Fibroblast of gingiva (primary cell): ENCODE data around the gene DNASE1L2.
A peak's percentile ranks its signal among the peaks of the same experiment; 100 is the strongest.
"Not testable (repeated sequence)": the region's sequence is repeated elsewhere in the genome, so short reads cannot be mapped to it uniquely, and the experiment has no call there.

Experiments used
- DNase-seq: peaks from one replicate; pipeline ENCODE4 v3.0.0-alpha.2; 2011; ENCODE audit warnings: low read depth

DNASE1L2 gene

DNA sequence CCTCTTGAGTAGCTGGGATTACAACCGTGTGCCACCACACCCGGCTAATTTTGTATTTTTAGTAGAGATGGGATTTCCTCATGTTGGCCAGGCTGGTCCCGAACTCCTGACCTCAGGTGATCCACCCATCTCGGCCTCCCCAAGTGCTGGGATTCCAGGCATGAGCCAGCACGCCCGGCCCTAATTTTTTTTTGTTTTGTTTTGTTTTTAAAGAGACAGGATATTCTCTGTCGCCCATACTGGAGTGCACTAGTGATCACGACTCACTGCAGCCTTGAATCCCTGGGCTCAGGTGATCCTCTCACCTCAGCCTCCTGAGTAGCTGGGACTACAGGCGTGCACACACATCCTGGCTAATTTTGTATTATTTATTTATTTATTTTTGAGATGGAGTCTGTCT lies 4.1 kb downstream of the DNASE1L2 start:
- not testable (repeated sequence) for DNase-seq

GRCh38 chr16:2242598-2242997 lies 6.4 kb downstream of the DNASE1L2 start:
- no peak for DNase-seq

DNA sequence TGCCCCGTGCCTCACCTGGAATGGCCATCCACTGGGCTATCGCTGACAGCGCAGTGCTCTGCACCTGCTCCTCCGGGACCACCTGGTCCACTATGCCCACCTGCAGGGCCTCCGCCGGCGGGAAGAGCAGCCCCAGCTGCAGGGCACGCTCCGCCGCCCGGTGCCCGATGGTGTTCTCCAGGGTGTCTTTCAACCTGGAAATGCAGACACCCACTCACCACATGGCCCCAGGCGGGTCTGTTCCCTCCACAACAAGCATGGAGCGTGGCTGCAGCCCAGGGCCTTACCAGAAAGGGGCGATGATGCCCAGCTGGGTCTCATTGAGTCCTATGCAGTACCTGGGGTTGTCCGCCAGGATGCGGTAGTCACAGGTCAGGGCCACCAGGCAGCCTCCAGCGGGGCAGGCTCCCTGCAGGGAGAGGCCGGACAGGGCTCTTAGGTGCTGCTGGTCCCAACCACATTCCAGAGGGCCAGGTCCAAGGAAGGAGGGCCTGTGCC lies 6.8 kb downstream of the DNASE1L2 start:
- no peak for DNase-seq

DNA sequence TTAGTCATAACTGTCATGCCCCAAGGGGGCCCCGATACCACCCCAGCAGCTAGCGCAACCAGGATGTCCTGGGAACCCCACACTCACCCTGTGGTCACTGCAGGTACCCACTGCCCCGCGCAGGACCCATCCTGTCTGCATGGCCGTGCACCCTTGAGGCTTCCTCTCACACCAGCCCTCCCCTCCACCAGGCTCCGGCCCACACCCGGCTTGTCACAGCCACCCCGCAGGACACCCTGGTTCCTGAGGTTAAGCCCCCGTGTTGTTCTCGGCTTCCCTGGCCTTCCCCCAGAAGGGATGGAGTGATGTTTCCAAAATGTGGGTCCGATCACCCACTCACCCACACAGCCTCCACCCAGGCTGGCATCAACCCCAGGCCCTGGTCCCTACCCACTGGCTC lies 7.5 kb downstream of the DNASE1L2 start:
- no peak for DNase-seq

DNA sequence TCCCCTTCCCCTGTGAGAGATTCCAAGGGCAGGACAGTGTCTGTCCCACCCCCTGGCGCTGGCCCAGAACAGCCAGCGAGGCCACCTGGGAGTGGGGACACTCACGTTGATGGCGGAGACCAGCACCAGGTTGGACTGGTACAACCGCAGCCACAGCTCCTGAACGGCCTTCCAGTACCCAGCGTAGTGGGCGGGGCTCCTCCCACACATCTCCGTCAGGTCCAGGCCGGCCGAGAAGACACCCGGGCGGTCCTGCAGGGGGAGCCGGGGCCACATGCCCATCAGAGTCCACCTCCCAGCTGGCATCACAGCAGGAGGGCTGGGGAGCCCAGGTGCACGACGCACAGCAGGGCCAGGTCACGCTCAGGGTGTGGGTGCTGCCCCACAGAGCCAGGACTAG lies 8.1 kb downstream of the DNASE1L2 start:
- no peak for DNase-seq

GRCh38 chr16:2244926-2245795 lies 8.9 kb downstream of the DNASE1L2 start:
- no peak for DNase-seq

GRCh38 chr16:2246301-2246885 lies 10.1 kb downstream of the DNASE1L2 start:
- no peak for DNase-seq

- DNase-seq: no peak
Observed at GRCh38 chr16:2250652-2251295, 14.5 kb downstream of the DNASE1L2 start.

- peak; percentile 96 for DNase-seq
Observed at GRCh38 chr16:2251296-2252111, 15.3 kb downstream of the DNASE1L2 start, which contains the start of gene ECI1. TSS of gene ECI1 (minus strand) at chr16:2251587. CDS start at chr16:2251566, 21 bp downstream.

DNA sequence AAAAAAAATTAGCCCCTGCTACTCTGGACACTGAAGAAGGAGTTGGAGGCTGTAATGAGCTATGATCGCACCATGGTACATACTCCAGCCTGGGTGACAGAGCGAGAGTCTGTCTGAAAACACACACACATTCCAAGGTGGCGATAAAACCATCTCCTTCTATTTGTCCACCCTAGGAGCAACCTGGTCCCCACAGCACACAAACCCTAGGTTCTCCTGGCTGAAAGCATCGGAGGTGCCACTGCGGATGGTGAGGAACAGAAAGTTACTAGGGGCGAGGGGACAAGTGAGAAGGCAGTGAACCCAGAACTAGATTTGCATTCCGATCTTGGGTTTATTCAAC lies 16.5 kb downstream of the DNASE1L2 start:
- no peak for DNase-seq

DNA sequence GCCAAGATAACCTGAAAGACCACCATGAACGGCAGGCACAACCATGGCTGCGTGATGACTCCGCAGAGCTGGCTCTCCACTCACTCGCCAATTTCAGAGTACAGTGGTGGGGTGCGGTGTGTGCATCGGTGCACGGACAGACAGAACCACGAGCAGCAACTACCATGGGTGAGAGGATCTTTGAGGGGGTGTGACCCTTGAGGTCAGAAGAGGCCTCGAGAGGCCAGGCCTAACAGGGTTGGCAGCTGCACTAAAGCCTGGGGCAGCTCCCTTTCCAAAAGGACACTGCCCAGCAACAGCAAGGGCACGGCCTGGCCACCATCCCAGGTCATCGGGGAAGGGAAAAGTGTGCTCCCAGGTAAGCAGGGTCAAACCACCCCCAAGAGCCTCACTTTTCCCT lies 17.0 kb downstream of the DNASE1L2 start:
- DNase-seq: no peak

DNA sequence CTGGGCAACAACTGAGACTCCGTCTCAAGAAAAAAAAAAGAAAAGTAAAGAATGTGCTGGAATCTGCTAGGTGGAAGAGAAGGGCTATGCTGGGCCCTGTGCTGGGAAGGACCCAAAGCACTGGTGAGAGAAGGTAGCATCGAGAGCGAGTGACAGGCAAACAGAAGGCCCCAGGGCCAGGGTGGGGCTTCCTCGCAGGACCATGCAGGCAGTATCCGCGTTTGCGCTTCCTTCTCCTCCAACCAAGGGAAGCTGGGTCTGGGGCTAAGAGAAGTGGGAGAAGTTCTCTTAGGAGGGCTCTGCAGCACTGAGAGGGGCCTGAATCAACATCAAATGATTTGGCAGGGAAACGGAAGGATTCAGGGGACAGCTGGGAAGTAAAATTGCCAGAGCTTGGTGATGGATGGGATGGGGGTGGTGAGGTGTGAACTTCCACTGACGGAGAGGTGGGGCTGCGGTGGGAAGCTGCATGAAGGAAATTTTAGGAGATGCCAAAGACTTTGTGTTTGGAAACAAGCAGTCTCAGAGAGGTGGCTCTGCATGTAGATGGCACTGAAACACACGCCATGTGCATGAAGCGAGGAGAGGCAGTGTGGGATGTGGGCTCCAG lies 20.4 kb downstream of the DNASE1L2 start:
- DNase-seq: no peak

- no peak for DNase-seq
Observed at GRCh38 chr16:2257726-2258125, 21.5 kb downstream of the DNASE1L2 start.

DNA sequence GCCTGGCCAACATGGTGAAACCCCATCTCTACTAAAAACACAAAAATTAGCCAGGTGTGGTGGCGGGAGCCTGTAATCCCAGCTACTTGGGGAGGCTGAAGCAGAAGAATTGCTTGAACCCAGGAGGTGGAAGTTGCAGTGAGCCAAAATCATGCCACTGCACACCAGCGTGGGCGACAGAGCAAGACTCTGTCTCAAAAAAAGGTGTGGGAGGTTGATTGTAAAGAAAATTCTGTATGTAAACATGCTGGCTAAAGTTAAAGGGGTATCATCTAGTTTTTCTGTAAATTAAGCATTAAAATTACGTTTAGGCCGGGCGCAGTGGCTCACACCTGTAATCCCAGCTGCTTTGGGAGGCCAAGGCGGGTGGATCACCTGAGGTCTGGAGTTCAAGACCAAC lies 22.3 kb downstream of the DNASE1L2 start:
- not testable (repeated sequence) for DNase-seq

DNA sequence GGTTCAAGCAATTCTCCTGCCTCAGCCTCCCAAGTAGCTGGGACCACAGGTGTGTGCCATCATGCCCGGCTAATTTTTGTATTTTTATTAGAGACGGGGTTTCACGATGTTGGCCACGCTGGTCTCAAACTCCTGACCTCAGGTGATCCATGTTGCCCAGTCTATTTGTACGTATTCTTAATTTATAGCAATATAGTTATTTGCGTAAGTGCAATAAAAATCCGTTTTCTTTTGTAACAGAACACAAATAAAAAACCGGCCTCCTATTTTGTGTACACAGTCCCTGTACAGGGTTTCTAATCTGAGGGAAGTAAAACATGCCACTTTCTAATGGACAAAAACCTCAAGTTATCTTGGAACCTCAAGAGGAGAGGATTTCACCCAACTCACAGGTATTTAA lies 24.0 kb downstream of the DNASE1L2 start:
- DNase-seq: no peak

GRCh38 chr16:2263026-2263425 lies 26.8 kb downstream of the DNASE1L2 start:
- DNase-seq: not testable (repeated sequence)

GRCh38 chr16:2266887-2267286 lies 30.6 kb downstream of the DNASE1L2 start:
- DNase-seq: peak; percentile 8

DNA sequence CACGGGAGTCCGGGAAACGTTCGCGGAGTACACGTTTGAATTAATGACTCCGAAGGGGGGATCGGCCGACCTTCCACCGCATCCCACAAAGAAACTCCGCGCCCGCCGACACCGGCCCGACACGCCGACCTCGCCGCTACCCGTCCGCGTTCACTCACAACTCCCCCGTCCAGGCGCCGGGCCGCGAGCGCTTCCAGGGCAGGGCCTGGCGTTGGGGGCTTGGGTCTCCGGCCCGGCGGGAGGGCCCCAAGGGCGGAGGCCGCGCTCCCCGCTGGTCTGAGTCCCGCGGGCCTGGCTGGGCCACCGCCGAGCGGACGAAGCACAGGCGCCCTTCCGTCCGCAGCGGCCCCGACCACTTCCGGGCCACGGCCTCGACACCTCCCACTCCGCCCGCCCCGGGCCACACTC lies 31.3 kb downstream of the DNASE1L2 start:
- DNase-seq: not testable (repeated sequence)

- peak; percentile 93 for DNase-seq
Observed at GRCh38 chr16:2267913-2268666, 31.8 kb downstream of the DNASE1L2 start, which contains the start of gene RNPS1. TSS of gene RNPS1 (minus strand) at chr16:2268126. CDS start at chr16:2264643, 3,483 bp downstream.

GRCh38 chr16:2270070-2270462 lies 33.8 kb downstream of the DNASE1L2 start:
- DNase-seq: no peak
